Caco-2 (cell line): ENCODE results near the gene PSTPIP1. TPM values are rescaled to one million over a fixed set of nuclear protein-coding genes. Genes with fewer than 3 reads are reported as not detected.

ENCODE experiments used
- BruUV-seq: library from RNA; stranded (reverse); fragments of 400-500 nt; replicated peaks from 2 replicates; lab custom pipeline; 2021; lab: Mats Ljungman, UMichigan
- CTCF ChIA-PET: fragments of 300-600 bp; sonication (Branson Sonifier 250); formaldehyde crosslinking; loops from one replicate; lab custom pipeline; 2022; ENCODE audit warnings: antibody characterized with exemption; lab: Charles Lee
- POLR2A ChIA-PET: fragments of 300-600 bp; sonication (Branson Sonifier 250); formaldehyde crosslinking; loops from one replicate; lab custom pipeline; 2022; ENCODE audit warnings: antibody characterized with exemption; lab: Charles Lee
- DNase-seq, 2 experiments: peaks; one replicate each; pipeline versions ENCODE4 v3.0.0 to v3.0.0-alpha.2; 2020 to 2022
- H3K27me3 ChIP-seq: replicated peaks from 2 replicates; pipeline ENCODE4 v1.6.0; 2011; ENCODE audit warnings: low read length; ENCODE audit not compliant: control insufficient read depth, insufficient read depth
- H3K36me3 ChIP-seq: 2 replicates; pipeline ENCODE4 v1.5.1; 2011; ENCODE audit warnings: low read length; ENCODE audit not compliant: control insufficient read depth, insufficient read depth
- H3K4me1 ChIP-seq: fragments of 250-450 bp; sonication (Bioruptor Pico); 2 replicates; pipeline ENCODE4 v1.5.1; 2020; ENCODE audit warnings: mild to moderate bottlenecking
- H3K4me3 ChIP-seq: 2 replicates; pipeline ENCODE4 v1.5.1; 2011; ENCODE audit warnings: low read depth, mild to moderate bottlenecking, control low read depth, low read length
- H3K9me3 ChIP-seq: fragments of 250-450 bp; sonication (Bioruptor Pico); 2 replicates; pipeline ENCODE4 v1.5.1; 2020; ENCODE audit warnings: mild to moderate bottlenecking, moderate library complexity
- H3K27ac Mint-ChIP-seq: one replicate; pipeline ENCODE4 v1.8.0; 2022; ENCODE audit warnings: mixed read lengths; ENCODE audit not compliant: unreplicated experiment
- H3K27me3 Mint-ChIP-seq: one replicate; pipeline ENCODE4 v1.8.0; 2022; ENCODE audit warnings: mixed read lengths; ENCODE audit not compliant: insufficient read depth, unreplicated experiment
- H3K36me3 Mint-ChIP-seq: one replicate; pipeline ENCODE4 v1.8.0; 2022; ENCODE audit warnings: mild to moderate bottlenecking, mixed read lengths; ENCODE audit not compliant: insufficient read depth, unreplicated experiment
- H3K4me1 Mint-ChIP-seq: one replicate; pipeline ENCODE4 v1.8.0; 2022; ENCODE audit warnings: low read depth, mixed read lengths; ENCODE audit not compliant: unreplicated experiment
- H3K4me3 Mint-ChIP-seq: one replicate; pipeline ENCODE4 v1.8.0; 2022; ENCODE audit warnings: mild to moderate bottlenecking, moderate library complexity, mixed read lengths; ENCODE audit not compliant: unreplicated experiment
- H3K9me3 Mint-ChIP-seq: one replicate; pipeline ENCODE4 v1.8.0; 2022; ENCODE audit warnings: mixed read lengths; ENCODE audit not compliant: unreplicated experiment
- intact Hi-C: fragments of 100-400 bp; cut with micrococcal nuclease; formaldehyde crosslinking; loops from one replicate; pipeline ENCODE4 v1.10.0; 2022; ENCODE audit not compliant: unreplicated experiment
- total RNA-seq: library from RNA; stranded (reverse); gene quantifications from 2 replicates; pipeline ENCODE4 v1.2.3, GENCODE V29; 2022
- TF ChIP-seq, protein P1 (sequence below), 2 experiments: fragments of 200-600 bp in 1 of 2; IDR thresholded peaks; 1 replicate in 1 of 2; 2 replicates in 1 of 2; pipeline versions ENCODE4 v1.5.1 to v1.8.0; 2011 to 2022; ENCODE audit warnings: antibody characterized with exemption in 1 of 2, control low read depth in 1 of 2, inconsistent platforms in 1 of 2, low read depth in 1 of 2, low read length in 1 of 2, mild to moderate bottlenecking in 1 of 2, moderate library complexity in 1 of 2; ENCODE audit not compliant: insufficient read depth in 1 of 2, severe bottlenecking in 1 of 2, unreplicated experiment in 1 of 2

The PSTPIP1 gene
- total RNA-seq, 1 experiment from 2014 or later, result not detected

DNA sequence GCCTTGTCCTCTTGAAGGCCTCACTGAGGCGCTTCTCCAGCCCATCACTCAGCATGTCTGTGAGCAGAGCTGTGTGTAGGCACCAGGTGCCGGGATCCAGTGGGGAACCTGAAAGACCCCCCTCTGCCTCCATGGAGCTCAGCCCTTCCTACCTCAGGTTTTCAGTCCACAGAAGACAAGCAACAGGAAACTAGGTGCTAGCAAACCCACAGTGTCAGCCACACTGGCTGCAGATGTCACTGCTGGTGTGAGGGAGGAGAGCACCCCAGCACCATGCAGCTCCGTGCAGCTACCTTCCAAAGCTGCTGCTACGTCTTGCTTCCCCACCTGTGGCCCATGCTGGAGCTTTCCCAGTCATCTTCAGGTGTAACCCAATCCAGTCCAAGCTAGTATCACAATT is 17.9 kb downstream of the PSTPIP1 start:
- H3K4me1 Mint-ChIP-seq, result no peaks in the 10 kb centered on the region
- no peaks in the 10 kb centered on the region for H3K27me3 Mint-ChIP-seq
- POLR2A ChIA-PET, result no interaction called here
- H3K36me3 Mint-ChIP-seq, result peaks cover 4% of the 10 kb centered on the region
- Histone ChIP-seq H3K9me3 (no peaks in the 10 kb centered on the region), H3K27me3 (no peaks in the 10 kb centered on the region), H3K4me1 (no peaks in the 10 kb centered on the region), H3K36me3 (no peaks in the 10 kb centered on the region), H3K4me3 (no peak overlapping the region)
- BruUV-seq, result no TSS peak
- intact Hi-C loops, result no loop called here
- no peak overlapping the region for H3K27ac Mint-ChIP-seq
- TF ChIP-seq, protein P1, sequence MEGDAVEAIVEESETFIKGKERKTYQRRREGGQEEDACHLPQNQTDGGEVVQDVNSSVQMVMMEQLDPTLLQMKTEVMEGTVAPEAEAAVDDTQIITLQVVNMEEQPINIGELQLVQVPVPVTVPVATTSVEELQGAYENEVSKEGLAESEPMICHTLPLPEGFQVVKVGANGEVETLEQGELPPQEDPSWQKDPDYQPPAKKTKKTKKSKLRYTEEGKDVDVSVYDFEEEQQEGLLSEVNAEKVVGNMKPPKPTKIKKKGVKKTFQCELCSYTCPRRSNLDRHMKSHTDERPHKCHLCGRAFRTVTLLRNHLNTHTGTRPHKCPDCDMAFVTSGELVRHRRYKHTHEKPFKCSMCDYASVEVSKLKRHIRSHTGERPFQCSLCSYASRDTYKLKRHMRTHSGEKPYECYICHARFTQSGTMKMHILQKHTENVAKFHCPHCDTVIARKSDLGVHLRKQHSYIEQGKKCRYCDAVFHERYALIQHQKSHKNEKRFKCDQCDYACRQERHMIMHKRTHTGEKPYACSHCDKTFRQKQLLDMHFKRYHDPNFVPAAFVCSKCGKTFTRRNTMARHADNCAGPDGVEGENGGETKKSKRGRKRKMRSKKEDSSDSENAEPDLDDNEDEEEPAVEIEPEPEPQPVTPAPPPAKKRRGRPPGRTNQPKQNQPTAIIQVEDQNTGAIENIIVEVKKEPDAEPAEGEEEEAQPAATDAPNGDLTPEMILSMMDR (IDR thresholded peaks at IDR 0.05; ENCODE audit: insufficient read depth in 1 of 2, low read depth in 1 of 2, low read length in 1 of 2, severe bottlenecking in 1 of 2, unreplicated experiment in 1 of 2), result no peak
- H3K9me3 Mint-ChIP-seq, result no peaks in the 10 kb centered on the region
- CTCF ChIA-PET, result no interaction called here
- H3K4me3 Mint-ChIP-seq, result no peak overlapping the region
- DNase-seq, result no peak

DNA sequence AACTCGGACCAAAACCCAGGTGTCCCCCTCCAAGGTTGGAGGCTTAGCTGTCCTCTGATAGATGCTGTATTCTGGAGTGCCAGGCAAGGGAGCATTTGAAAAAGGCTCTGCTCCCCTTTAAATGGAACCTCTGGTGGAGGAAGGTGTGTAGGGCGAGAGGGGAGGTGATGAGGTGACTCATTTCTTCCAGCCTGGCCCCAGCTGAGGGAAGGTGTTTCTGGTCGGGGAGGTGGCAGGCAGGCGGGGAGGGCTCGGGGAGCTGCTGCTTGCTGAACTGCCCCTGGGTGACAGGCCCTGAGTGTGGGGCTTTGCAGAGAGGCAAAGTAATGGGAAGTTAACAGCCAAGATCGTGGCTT is 18.8 kb downstream of the PSTPIP1 start:
- H3K27ac Mint-ChIP-seq, result no peak overlapping the region
- intact Hi-C loops, result no loop called here
- no peak overlapping the region for H3K4me3 Mint-ChIP-seq
- POLR2A ChIA-PET, result no interaction called here
- TF ChIP-seq, protein P1 (IDR thresholded peaks at IDR 0.05; ENCODE audit: insufficient read depth in 1 of 2, low read depth in 1 of 2, low read length in 1 of 2, severe bottlenecking in 1 of 2, unreplicated experiment in 1 of 2), result no peak
- Histone ChIP-seq H3K4me1 (no peaks in the 10 kb centered on the region), H3K36me3 (no peaks in the 10 kb centered on the region), H3K27me3 (no peaks in the 10 kb centered on the region), H3K9me3 (no peaks in the 10 kb centered on the region), H3K4me3 (no peak overlapping the region)
- CTCF ChIA-PET, result no interaction called here
- no peaks in the 10 kb centered on the region for H3K27me3 Mint-ChIP-seq
- DNase-seq, result no peak
- H3K4me1 Mint-ChIP-seq, result no peaks in the 10 kb centered on the region
- peaks cover 4% of the 10 kb centered on the region for H3K36me3 Mint-ChIP-seq
- no TSS peak for BruUV-seq
- no peaks in the 10 kb centered on the region for H3K9me3 Mint-ChIP-seq

DNA sequence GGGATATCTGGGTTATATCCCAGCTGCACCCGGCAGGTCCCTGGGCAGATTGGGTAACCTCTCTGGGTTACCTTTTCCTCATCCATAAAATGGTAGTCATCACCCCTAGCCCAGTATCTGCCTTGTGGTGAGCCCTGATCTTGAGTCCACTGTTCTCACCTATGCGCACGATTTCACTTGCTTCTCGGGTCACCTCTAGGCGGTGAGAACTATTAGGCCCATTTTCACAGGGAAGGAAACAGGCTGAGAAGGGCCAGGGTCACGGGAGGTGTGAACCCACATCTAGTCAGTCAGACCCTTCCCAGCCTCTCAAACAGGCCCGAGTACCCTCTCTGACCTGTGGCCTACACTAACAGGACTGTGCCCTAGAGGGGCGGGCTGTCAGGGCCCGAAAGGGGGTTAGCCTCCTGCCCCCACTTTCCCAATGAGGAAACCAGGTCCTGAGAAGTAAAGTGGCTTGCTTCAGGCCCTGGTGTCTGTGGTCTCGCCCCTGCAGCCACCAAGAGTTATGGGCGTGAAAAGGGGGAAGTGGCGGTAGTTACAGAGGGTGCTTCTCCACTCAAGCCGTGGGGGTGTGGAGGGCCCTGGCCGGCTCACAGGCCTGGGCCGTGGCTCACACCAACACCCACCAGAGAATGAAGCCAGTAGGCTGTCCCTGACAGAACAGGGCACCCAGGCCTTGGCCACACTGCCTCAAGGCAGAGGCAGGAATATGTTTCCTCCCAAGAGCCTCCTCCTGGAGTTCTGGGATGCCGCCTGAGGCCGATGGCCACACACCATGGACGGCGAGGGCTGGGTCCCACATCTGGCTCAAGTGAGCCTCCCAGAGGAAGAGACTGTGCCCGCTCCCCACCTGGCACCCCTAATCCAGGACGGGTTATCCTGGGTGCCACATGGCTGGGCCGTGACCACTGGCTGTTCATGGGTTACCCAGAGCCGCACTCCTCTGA is 19.5 kb downstream of the PSTPIP1 start:
- BruUV-seq, result no TSS peak
- ChIA-PET POLR2A (no interaction called here), CTCF (no interaction called here)
- no peak overlapping the region for H3K27ac Mint-ChIP-seq
- H3K4me1 Mint-ChIP-seq, result no peaks in the 10 kb centered on the region
- no peaks in the 10 kb centered on the region for H3K27me3 Mint-ChIP-seq
- DNase-seq, result no peak
- H3K36me3 Mint-ChIP-seq, result peaks cover 4% of the 10 kb centered on the region
- intact Hi-C loops, result no loop called here
- no peaks in the 10 kb centered on the region for H3K36me3 ChIP-seq
- H3K4me1 ChIP-seq, result no peaks in the 10 kb centered on the region
- no peak overlapping the region for H3K4me3 ChIP-seq
- H3K9me3 Mint-ChIP-seq, result no peaks in the 10 kb centered on the region
- no peak overlapping the region for H3K4me3 Mint-ChIP-seq
- H3K9me3 ChIP-seq, result no peaks in the 10 kb centered on the region
- TF ChIP-seq, protein P1 (IDR thresholded peaks at IDR 0.05; ENCODE audit: insufficient read depth in 1 of 2, low read depth in 1 of 2, low read length in 1 of 2, severe bottlenecking in 1 of 2, unreplicated experiment in 1 of 2), result no peak
- H3K27me3 ChIP-seq, result no peaks in the 10 kb centered on the region
